NB4 (cell line): ENCODE measurements around the gene CTNND1.

ENCODE experiments used
- DNase-seq: peaks from one replicate; pipeline ENCODE4 v3.0.0; 2010; ENCODE audit warnings: low read depth
- H3K4me3 ChIP-seq: one replicate; pipeline ENCODE4 v1.5.1; 2011; ENCODE audit warnings: mild to moderate bottlenecking, low read depth, low read length, moderate library complexity
- MYC ChIP-seq: IDR thresholded peaks from 2 replicates; pipeline ENCODE4 v1.6.1; 2011; ENCODE audit warnings: low read depth, low read length
- POLR2A ChIP-seq: IDR thresholded peaks from 2 replicates; pipeline ENCODE4 v1.6.1; 2011; ENCODE audit warnings: mild to moderate bottlenecking; ENCODE audit not compliant: insufficient read length; ENCODE audit errors: extremely low read depth
- TF ChIP-seq, protein P1 (sequence below): IDR thresholded peaks from 2 replicates; pipeline ENCODE4 v1.6.1; 2011; ENCODE audit warnings: low read depth, low read length
- TF ChIP-seq, protein P2 (sequence below): IDR thresholded peaks from one replicate; pipeline ENCODE4 v1.5.1; 2012; ENCODE audit warnings: low read depth, low read length

CTNND1 gene

DNA sequence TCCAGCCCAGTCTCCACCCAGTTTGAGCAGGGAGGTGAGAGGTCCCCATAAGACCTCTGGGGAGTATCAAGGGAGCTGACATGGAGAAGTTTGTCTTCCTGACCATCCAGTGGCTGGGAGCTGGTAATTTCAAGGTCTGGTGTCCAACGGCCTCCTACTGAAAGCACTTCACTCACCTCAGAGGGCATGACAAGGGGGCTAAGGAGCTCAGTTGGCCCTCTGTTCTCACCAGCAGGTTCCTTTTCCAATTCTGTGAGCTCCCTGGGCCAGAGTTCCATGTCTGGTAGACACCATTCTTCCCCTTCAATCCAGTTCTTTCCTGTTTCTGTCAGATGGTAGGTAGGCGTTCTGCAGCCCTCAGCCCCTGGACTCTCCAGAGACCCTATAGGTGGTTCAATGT is 17.2 kb upstream of the CTNND1 start:
- no peak overlapping the region for H3K4me3 ChIP-seq
- no peak for DNase-seq
- TF ChIP-seq, protein P1, sequence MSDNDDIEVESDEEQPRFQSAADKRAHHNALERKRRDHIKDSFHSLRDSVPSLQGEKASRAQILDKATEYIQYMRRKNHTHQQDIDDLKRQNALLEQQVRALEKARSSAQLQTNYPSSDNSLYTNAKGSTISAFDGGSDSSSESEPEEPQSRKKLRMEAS, result no peak
- TF ChIP-seq, protein P2, sequence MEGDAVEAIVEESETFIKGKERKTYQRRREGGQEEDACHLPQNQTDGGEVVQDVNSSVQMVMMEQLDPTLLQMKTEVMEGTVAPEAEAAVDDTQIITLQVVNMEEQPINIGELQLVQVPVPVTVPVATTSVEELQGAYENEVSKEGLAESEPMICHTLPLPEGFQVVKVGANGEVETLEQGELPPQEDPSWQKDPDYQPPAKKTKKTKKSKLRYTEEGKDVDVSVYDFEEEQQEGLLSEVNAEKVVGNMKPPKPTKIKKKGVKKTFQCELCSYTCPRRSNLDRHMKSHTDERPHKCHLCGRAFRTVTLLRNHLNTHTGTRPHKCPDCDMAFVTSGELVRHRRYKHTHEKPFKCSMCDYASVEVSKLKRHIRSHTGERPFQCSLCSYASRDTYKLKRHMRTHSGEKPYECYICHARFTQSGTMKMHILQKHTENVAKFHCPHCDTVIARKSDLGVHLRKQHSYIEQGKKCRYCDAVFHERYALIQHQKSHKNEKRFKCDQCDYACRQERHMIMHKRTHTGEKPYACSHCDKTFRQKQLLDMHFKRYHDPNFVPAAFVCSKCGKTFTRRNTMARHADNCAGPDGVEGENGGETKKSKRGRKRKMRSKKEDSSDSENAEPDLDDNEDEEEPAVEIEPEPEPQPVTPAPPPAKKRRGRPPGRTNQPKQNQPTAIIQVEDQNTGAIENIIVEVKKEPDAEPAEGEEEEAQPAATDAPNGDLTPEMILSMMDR, result no peak
- TF ChIP-seq POLR2A (no peak), MYC (no peak)

DNA sequence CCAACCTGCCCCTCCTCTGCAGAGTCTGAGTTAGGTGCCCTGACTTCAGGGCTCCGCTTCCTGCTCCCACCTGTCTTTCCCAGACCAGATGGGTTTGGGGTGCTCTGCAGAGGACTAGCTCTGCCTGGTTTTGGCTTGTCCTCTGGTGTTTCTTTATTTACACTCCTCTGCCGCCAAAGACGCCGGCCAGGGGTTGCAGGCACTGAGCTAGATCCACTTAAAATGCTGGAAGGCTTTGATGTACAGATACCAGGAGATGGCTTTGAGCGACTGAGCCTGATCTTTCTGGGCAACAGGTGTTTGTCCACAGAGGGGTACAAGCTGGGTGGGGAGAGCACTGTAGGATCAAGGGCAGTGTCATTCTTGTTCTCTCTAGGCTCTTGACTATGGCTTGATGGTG is 16.4 kb upstream of the CTNND1 start:
- no peak for DNase-seq
- TF ChIP-seq, protein P1, result no peak
- TF ChIP-seq POLR2A (no peak), MYC (no peak)
- TF ChIP-seq, protein P2, result no peak
- H3K4me3 ChIP-seq, result no peak overlapping the region

DNA sequence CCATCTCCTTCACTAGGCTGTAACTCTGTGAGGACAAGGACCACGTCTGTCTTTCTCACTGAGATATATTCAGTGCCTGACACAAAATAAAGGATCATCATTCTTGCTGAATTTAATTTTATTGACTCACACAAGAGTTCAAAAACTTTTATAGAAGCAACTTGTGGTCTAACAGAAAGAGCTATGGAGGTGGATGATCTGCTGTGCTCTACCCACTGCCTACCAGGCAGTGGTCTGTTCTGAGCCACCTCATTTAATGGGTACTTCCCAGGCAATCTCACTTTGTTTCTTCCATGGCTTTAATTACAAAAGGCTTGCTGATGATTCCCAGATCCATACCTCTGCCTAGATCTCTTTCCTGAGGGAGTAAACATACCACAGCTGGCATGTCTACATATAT is 14.7 kb upstream of the CTNND1 start:
- TF ChIP-seq, protein P1, result no peak
- TF ChIP-seq POLR2A (no peak), MYC (no peak)
- TF ChIP-seq, protein P2, result no peak
- no peak for DNase-seq

DNA sequence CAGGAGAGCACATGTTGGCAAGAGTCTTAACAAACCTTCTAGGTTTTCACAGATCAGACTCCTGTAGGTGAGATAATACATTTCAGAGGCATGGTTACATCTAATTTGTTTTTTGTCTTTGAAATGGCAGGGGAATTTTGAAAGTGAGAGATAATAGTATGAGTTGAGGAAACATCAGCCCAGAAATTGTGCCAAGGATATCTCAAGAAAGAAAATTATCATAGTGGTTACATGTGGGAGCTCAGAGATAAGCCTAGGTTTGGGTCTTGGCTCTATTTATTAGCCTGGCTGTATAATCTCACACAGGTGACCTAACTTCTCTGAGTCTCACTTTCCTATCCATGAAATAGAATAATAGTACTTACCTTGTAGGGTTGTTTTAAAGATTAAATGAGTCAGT is 10.4 kb upstream of the CTNND1 start:
- DNase-seq, result no peak
- TF ChIP-seq MYC (no peak), POLR2A (no peak)
- TF ChIP-seq, protein P1, result no peak
- TF ChIP-seq, protein P2, result no peak

More for the DNA sequence above, 14.7 kb upstream of the CTNND1 start:
- no peak overlapping the region for H3K4me3 ChIP-seq

DNA sequence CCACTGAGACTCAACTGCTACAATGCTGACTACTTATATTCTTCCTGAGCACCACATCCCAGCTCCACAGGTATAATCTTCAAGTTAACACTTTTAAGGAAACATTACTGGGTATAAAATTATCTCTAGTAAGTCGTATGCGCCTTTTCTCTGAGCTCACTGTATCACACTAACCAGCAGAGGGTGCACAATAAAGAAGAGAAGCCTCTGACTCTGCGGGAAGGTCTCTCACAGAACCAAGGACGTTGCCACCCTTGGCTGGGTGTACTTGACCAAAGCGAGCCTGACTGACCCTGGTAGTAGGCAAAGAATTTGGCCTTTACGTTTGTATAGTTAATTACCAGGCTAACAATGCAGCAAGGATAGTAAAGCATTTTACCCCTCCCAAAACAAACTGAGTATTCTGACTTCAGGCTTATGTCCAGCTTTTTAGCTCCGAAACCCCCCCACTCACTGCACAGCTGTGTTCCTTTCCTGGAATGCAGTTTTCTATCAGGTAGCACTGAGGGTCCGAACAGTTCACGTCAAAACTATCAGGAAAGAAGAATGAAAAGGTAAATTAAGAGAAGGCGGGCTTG is 9.8 kb upstream of the CTNND1 start, which contains the start of gene BTBD18:
Gene BTBD18 (minus strand): TSS at position 144 of the 578 bp plus-strand sequence. CDS start 631 bp downstream, outside the sequence.
- TF ChIP-seq, protein P2, result peak; percentile 43
- TF ChIP-seq, protein P1, result no peak
- H3K4me3 ChIP-seq, result no peak within 1 kb of the TSS
- DNase-seq, result peak; percentile 63

More for the DNA sequence above, 10.4 kb upstream of the CTNND1 start:
- H3K4me3 ChIP-seq, result no peak overlapping the region

DNA sequence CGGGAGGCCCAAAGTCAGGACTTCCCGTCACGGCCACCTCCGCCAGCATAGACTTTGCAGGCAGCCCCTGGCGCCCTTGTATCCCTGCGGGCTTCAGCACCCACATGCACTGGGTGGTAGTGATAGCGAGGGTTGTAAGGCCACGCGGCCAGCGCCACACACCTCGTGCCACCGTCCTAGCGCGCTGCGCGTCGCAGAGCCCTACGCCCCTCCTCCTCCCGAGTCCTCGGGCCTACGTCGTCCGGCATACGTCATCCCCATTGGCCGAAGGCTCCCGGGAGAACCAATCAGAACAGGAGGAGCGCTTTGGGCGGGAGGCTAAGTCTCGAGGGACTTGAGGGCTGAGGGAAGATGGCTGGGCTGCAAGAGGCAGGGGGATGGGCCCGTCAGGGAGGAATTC is 8.6 kb upstream of the CTNND1 start:
- H3K4me3 ChIP-seq, result no peak overlapping the region
- no peak for DNase-seq
- TF ChIP-seq POLR2A (no peak), MYC (no peak)
- TF ChIP-seq, protein P1, result no peak
- TF ChIP-seq, protein P2, result no peak
